ENCODE results near the gene CRTC1.

DNA sequence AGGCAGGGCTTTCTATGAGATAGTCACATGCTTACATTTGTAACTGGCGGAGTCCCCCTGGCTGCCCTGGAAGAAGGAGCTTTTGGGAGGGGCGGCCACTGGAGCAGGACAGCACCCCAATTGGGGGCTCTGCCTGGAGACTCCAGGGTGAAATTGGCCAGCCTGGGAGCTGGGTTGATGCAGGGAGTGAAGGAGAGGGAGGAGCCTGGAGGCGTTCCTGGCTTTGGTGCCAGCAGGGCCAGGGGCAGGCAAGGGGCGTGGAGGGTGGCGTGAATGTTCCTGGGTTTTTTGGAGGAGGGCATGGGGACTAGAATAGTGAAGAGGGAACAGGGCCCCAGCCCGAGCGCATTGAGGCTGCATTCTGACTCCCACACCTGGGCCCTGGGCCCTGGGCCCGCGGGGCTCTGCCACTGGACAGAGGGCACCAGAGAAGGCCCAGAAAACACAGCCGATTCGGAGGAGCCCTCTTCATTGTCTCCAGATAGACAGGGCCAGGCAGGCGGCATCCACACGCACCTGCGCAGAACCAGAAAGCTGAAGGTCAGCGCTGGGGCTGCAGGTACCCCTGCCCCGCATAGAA is 78.1 kb downstream of the CRTC1 start:
- TF ChIP-seq, protein P1, sequence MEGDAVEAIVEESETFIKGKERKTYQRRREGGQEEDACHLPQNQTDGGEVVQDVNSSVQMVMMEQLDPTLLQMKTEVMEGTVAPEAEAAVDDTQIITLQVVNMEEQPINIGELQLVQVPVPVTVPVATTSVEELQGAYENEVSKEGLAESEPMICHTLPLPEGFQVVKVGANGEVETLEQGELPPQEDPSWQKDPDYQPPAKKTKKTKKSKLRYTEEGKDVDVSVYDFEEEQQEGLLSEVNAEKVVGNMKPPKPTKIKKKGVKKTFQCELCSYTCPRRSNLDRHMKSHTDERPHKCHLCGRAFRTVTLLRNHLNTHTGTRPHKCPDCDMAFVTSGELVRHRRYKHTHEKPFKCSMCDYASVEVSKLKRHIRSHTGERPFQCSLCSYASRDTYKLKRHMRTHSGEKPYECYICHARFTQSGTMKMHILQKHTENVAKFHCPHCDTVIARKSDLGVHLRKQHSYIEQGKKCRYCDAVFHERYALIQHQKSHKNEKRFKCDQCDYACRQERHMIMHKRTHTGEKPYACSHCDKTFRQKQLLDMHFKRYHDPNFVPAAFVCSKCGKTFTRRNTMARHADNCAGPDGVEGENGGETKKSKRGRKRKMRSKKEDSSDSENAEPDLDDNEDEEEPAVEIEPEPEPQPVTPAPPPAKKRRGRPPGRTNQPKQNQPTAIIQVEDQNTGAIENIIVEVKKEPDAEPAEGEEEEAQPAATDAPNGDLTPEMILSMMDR (IDR thresholded peaks at IDR 0.05), result no peak
- TF ChIP-seq POLR2A (IDR thresholded peaks at IDR 0.05), result no peak

All from body of pancreas (tissue), 4 donors.